Left renal cortex interstitium (tissue), 4 donors: ENCODE data around the gene CCNY. TPM values are rescaled to one million over a fixed set of nuclear protein-coding genes. Genes with fewer than 3 reads are reported as not detected.
"Not testable (repeated sequence)": the region's sequence is repeated elsewhere in the genome, so short reads cannot be mapped to it uniquely, and the experiment has no call there.

Experiments used
- DNase-seq, 4 donors: peaks; one replicate each; pipeline ENCODE4 v3.0.0-alpha.2; 2013; ENCODE audit warnings: low read depth in 4 of 4, low spot score in 2 of 4, missing footprints in 1 of 4
- polyA plus RNA-seq, 4 donors: library from polyadenylated mRNA; unstranded; fragments of 120-200 nt; gene quantifications; one replicate each; pipeline ENCODE4 v1.2.1, GENCODE V29; 2013; ENCODE audit not compliant: insufficient read length in 4 of 4

The CCNY gene
- polyA plus RNA-seq, 4 donors = 87.1 to 120 (median 103) TPM

- DNase-seq = no peak
Observed at GRCh38 chr10:35400595-35401268, 64.4 kb downstream of the CCNY start.

- DNase-seq = not testable (repeated sequence)
Observed at GRCh38 chr10:35403491-35403890, 67.2 kb downstream of the CCNY start.

GRCh38 chr10:35404077-35404476, 67.8 kb downstream of the CCNY start:
- DNase-seq = not testable (repeated sequence)

- DNase-seq = not testable (repeated sequence)
Observed at GRCh38 chr10:35406003-35406630, 69.8 kb downstream of the CCNY start.

- not testable (repeated sequence) for DNase-seq
Observed at GRCh38 chr10:35407696-35408095, 71.4 kb downstream of the CCNY start.

GRCh38 chr10:35409094-35409582, 72.8 kb downstream of the CCNY start:
- DNase-seq = no peak

GRCh38 chr10:35409808-35410207, 73.5 kb downstream of the CCNY start:
- DNase-seq = no peak

- DNase-seq = no peak
Observed at GRCh38 chr10:35412003-35412723, 75.9 kb downstream of the CCNY start.

- no peak for DNase-seq
Observed at GRCh38 chr10:35412900-35413491, 76.7 kb downstream of the CCNY start.

GRCh38 chr10:35413985-35414861, 77.9 kb downstream of the CCNY start:
- no peak for DNase-seq

- DNase-seq = no peak
Observed at GRCh38 chr10:35415505-35415904, 79.2 kb downstream of the CCNY start.

GRCh38 chr10:35416619-35417312, 80.5 kb downstream of the CCNY start:
- no peak for DNase-seq

- no peak for DNase-seq
Observed at GRCh38 chr10:35417313-35417625, 81.0 kb downstream of the CCNY start.

GRCh38 chr10:35417795-35418194, 81.5 kb downstream of the CCNY start:
- DNase-seq = no peak

GRCh38 chr10:35418580-35418979, 82.3 kb downstream of the CCNY start:
- DNase-seq = not testable (repeated sequence)

- DNase-seq = no peak
Observed at GRCh38 chr10:35420044-35420443, 83.7 kb downstream of the CCNY start.

- no peak for DNase-seq
Observed at GRCh38 chr10:35420827-35421552, 84.7 kb downstream of the CCNY start.

- DNase-seq = no peak
Observed at GRCh38 chr10:35421553-35422178, 85.4 kb downstream of the CCNY start.

- no peak for DNase-seq
Observed at GRCh38 chr10:35422228-35422627, 85.9 kb downstream of the CCNY start.
